Mammary epithelial cell (primary cell): ENCODE measurements around the gene IQSEC1.

ENCODE experiments used
- EZH2 ChIP-seq: IDR thresholded peaks from 2 replicates; pipeline ENCODE4 v1.6.1; 2012; ENCODE audit warnings: low read length, inconsistent platforms, borderline replicate concordance
- TF ChIP-seq, protein P1 (sequence below), 2 donors: IDR thresholded peaks in 1 of 2; conservative IDR thresholded peaks in 1 of 2; 2 replicates each; pipeline ENCODE4 v1.5.1; 2011 to 2012; ENCODE audit warnings: inconsistent platforms in 2 of 2, low read length in 2 of 2, mild to moderate bottlenecking in 2 of 2, control low read depth in 1 of 2, low read depth in 1 of 2; ENCODE audit not compliant: insufficient read depth in 1 of 2; ENCODE audit errors: extremely low read depth in 1 of 2

DNA sequence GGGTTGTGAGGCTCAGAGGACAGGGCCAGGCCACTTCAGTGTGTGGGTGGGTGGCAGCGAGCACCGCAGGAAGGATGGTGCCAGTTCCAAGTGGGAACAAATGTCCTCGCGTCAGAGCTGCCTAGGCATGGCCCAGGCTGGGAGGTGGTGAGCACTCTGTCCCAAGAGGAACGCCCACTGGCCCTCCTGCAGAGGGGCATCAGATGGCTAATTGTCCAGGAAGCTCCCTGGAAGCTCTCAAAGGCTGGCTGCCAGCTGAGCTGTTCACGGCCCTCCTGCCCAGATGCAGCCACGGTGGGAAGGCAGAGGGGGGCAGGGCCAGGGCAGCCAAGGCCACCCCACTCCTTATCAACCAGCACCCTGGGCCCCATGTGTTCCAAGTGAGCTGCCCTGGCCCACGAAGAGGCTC lies 55.2 kb downstream of the IQSEC1 start:
- TF ChIP-seq, protein P1, sequence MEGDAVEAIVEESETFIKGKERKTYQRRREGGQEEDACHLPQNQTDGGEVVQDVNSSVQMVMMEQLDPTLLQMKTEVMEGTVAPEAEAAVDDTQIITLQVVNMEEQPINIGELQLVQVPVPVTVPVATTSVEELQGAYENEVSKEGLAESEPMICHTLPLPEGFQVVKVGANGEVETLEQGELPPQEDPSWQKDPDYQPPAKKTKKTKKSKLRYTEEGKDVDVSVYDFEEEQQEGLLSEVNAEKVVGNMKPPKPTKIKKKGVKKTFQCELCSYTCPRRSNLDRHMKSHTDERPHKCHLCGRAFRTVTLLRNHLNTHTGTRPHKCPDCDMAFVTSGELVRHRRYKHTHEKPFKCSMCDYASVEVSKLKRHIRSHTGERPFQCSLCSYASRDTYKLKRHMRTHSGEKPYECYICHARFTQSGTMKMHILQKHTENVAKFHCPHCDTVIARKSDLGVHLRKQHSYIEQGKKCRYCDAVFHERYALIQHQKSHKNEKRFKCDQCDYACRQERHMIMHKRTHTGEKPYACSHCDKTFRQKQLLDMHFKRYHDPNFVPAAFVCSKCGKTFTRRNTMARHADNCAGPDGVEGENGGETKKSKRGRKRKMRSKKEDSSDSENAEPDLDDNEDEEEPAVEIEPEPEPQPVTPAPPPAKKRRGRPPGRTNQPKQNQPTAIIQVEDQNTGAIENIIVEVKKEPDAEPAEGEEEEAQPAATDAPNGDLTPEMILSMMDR (conservative IDR thresholded peaks at IDR 0.05 in 1 of 2, IDR thresholded peaks at IDR 0.05 in 1 of 2; ENCODE audit: extremely low read depth in 1 of 2, insufficient read depth in 1 of 2, low read depth in 1 of 2, low read length in 2 of 2): no peak
- no peak for TF ChIP-seq EZH2
